ENCODE data around the gene LIN52. TPM values are rescaled to one million over a fixed set of nuclear protein-coding genes. Genes with fewer than 3 reads are reported as not detected.

LIN52 gene
- total RNA-seq, 1 experiment from 2014 or later, result 34.0 TPM

DNA sequence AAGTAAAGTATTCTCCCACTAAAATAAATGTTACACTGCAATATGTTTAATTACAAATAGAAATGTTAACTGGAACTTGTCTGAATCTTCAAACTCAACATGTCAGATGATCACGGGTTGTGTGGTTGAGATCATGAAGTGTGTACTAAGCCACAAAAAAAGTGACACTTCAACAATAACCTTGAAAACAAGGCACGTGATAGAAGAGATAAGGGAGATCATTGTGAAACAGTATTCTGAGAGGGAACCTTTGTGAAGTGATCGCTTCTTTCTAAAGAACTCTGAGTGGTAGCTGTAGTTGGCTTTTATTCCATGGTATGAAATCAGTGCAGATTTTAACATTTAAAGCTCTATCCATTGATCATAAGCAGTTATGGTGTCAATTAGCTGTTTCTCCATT is 60.0 kb downstream of the LIN52 start:
- no peak overlapping the region for H3K4me3 ChIP-seq (ENCODE audit: low read length)
- H3K9me2 ChIP-seq (replicated peaks; ENCODE audit: insufficient read depth, low read length), result no peaks in the 10 kb centered on the region

GRCh38 chr14:74147571-74147970 is 62.8 kb downstream of the LIN52 start:
- no peaks in the 10 kb centered on the region for H3K36me3 ChIP-seq (ENCODE audit: insufficient read depth, low read length)
- H3K27ac ChIP-seq (ENCODE audit: low read length), result no peak overlapping the region
- H3K9ac ChIP-seq (ENCODE audit: low read length), result no peak overlapping the region
- H3K4me2 ChIP-seq (ENCODE audit: low read depth, low read length, poor library complexity, severe bottlenecking), result no peak overlapping the region
- no peaks in the 10 kb centered on the region for H3K27me3 ChIP-seq (ENCODE audit: low read length)
- no peak overlapping the region for H3K4me3 ChIP-seq (ENCODE audit: low read length)
- H3K9me2 ChIP-seq (replicated peaks; ENCODE audit: insufficient read depth, low read length), result no peaks in the 10 kb centered on the region
- H3K79me2 ChIP-seq (ENCODE audit: low read length), result no peaks in the 10 kb centered on the region
- H2AFZ ChIP-seq (ENCODE audit: low read length), result no peak overlapping the region
- no peak for DNase-seq
- H4K20me1 ChIP-seq (ENCODE audit: insufficient read depth, low read depth, low read length), result 0 out of 2 replicates have a peak, but pooled peaks cover 3% of the 10 kb centered on the region
- H3K4me1 ChIP-seq (ENCODE audit: low read length), result no peaks in the 10 kb centered on the region; the same call in 1 of the 2 replicates
- no peaks in the 10 kb centered on the region for H3K9me3 ChIP-seq (ENCODE audit: low read length)

More for the DNA sequence above, 60.0 kb downstream of the LIN52 start:
- H3K27ac ChIP-seq (ENCODE audit: low read length), result no peak overlapping the region
- H2AFZ ChIP-seq (ENCODE audit: low read length), result no peak overlapping the region
- H3K27me3 ChIP-seq (ENCODE audit: low read length), result no peaks in the 10 kb centered on the region
- peaks cover 26% of the 10 kb centered on the region for H3K4me1 ChIP-seq (ENCODE audit: low read length)
- no peaks in the 10 kb centered on the region for H3K79me2 ChIP-seq (ENCODE audit: low read length)
- H3K9me3 ChIP-seq (ENCODE audit: low read length), result no peaks in the 10 kb centered on the region
- H3K9ac ChIP-seq (ENCODE audit: low read length), result no peak overlapping the region
- no peak overlapping the region for H3K4me2 ChIP-seq (ENCODE audit: low read depth, low read length, poor library complexity, severe bottlenecking)
- no peaks in the 10 kb centered on the region for H3K36me3 ChIP-seq (ENCODE audit: insufficient read depth, low read length)
- H4K20me1 ChIP-seq (ENCODE audit: insufficient read depth, low read depth, low read length), result peaks cover 25% of the 10 kb centered on the region; the same call in 1 of the 2 replicates
- DNase-seq, result no peak

DNA sequence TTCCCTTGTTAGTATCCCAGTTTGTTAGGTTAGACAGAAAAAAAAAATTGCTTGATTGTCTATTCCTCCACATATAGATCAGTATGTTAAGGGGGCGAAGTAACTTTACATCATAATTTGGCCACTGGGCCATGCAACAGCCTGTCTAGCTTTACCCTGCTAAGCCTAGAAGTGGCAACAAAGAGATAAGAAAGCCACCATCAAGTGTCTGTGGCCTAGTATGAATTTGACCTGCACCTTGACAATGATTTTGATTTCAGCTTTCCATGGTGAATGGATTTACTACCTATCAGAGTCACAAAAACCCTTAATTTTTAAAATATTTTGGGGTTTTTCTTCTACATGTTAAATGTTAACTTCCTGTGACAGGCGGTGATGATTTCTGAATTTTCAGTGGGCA is 63.9 kb downstream of the LIN52 start:
- H3K4me2 ChIP-seq (ENCODE audit: low read depth, low read length, poor library complexity, severe bottlenecking), result no peak overlapping the region
- H3K9me3 ChIP-seq (ENCODE audit: low read length), result no peaks in the 10 kb centered on the region
- no peaks in the 10 kb centered on the region for H3K4me1 ChIP-seq (ENCODE audit: low read length)
- no peaks in the 10 kb centered on the region for H3K79me2 ChIP-seq (ENCODE audit: low read length)
- no peaks in the 10 kb centered on the region for H4K20me1 ChIP-seq (ENCODE audit: insufficient read depth, low read depth, low read length)
- DNase-seq, result no peak
- no peak overlapping the region for H2AFZ ChIP-seq (ENCODE audit: low read length)
- H3K4me3 ChIP-seq (ENCODE audit: low read length), result no peak overlapping the region
- no peaks in the 10 kb centered on the region for H3K9me2 ChIP-seq (replicated peaks; ENCODE audit: insufficient read depth, low read length)
- H3K27ac ChIP-seq (ENCODE audit: low read length), result no peak overlapping the region
- no peak overlapping the region for H3K9ac ChIP-seq (ENCODE audit: low read length)
- no peaks in the 10 kb centered on the region for H3K36me3 ChIP-seq (ENCODE audit: insufficient read depth, low read length)
- no peaks in the 10 kb centered on the region for H3K27me3 ChIP-seq (ENCODE audit: low read length)

- DNase-seq, result no peak
- no peaks in the 10 kb centered on the region for H3K4me1 ChIP-seq (ENCODE audit: low read length)
- no peak overlapping the region for H3K4me3 ChIP-seq (ENCODE audit: low read length)
- no peaks in the 10 kb centered on the region for H3K9me3 ChIP-seq (ENCODE audit: low read length)
- H4K20me1 ChIP-seq (ENCODE audit: insufficient read depth, low read depth, low read length), result no peaks in the 10 kb centered on the region
- H3K9ac ChIP-seq (ENCODE audit: low read length), result no peak overlapping the region
- no peak overlapping the region for H2AFZ ChIP-seq (ENCODE audit: low read length)
- H3K36me3 ChIP-seq (ENCODE audit: insufficient read depth, low read length), result no peaks in the 10 kb centered on the region
- H3K79me2 ChIP-seq (ENCODE audit: low read length), result 0 out of 2 replicates have a peak, but pooled peaks cover 7% of the 10 kb centered on the region
- H3K4me2 ChIP-seq (ENCODE audit: low read depth, low read length, poor library complexity, severe bottlenecking), result no peak overlapping the region
- no peaks in the 10 kb centered on the region for H3K9me2 ChIP-seq (replicated peaks; ENCODE audit: insufficient read depth, low read length)
- H3K27me3 ChIP-seq (ENCODE audit: low read length), result no peaks in the 10 kb centered on the region
- no peak overlapping the region for H3K27ac ChIP-seq (ENCODE audit: low read length)
Measured at GRCh38 chr14:74155287-74155686, 70.5 kb downstream of the LIN52 start.

DNA sequence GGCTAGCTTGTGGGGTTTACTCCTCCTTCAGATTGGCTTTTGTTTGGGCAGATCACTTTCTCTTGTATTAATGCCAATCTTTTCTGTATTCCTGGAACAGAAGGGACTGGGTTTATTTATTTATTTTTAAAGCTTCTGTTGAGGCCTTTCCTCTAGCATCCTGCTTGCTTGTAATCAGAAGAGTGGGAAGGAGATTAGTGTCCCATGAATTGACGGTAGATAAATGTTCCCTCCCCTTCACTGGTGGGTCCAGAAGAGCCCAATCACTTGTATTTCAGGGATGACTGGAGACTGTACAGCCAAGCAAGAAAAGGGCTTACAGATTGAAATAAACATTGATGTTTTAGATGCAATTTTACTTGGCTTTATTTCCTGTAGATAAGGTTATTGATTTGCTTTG is 71.0 kb downstream of the LIN52 start:
- H3K79me2 ChIP-seq (ENCODE audit: low read length), result 0 out of 2 replicates have a peak, but pooled peaks cover 7% of the 10 kb centered on the region
- no peak overlapping the region for H3K4me3 ChIP-seq (ENCODE audit: low read length)
- H3K4me1 ChIP-seq (ENCODE audit: low read length), result no peaks in the 10 kb centered on the region
- H2AFZ ChIP-seq (ENCODE audit: low read length), result no peak overlapping the region
- no peaks in the 10 kb centered on the region for H3K36me3 ChIP-seq (ENCODE audit: insufficient read depth, low read length)
- H3K4me2 ChIP-seq (ENCODE audit: low read depth, low read length, poor library complexity, severe bottlenecking), result no peak overlapping the region
- DNase-seq, result no peak
- H3K27me3 ChIP-seq (ENCODE audit: low read length), result no peaks in the 10 kb centered on the region
- no peak overlapping the region for H3K9ac ChIP-seq (ENCODE audit: low read length)
- H3K27ac ChIP-seq (ENCODE audit: low read length), result no peak overlapping the region
- no peaks in the 10 kb centered on the region for H4K20me1 ChIP-seq (ENCODE audit: insufficient read depth, low read depth, low read length)
- no peaks in the 10 kb centered on the region for H3K9me2 ChIP-seq (replicated peaks; ENCODE audit: insufficient read depth, low read length)
- H3K9me3 ChIP-seq (ENCODE audit: low read length), result no peaks in the 10 kb centered on the region

DNA sequence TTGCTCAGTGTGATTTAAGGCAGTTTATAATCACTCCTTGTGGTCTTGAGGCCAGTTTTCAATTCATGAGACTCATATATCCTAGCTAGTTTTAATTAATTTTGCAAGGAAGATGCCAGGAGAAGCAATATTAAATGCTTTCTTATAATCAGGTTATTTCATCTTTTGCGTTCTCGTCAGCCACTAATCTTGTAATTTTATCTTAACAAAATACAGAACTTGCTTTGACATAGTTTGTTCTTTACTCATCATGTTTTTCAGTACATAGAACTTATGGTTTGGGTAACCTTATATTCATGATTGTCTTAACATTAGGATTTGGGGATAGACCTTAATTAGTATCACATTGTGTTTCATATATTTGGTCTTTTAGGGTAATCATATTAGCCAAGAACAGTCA is 76.0 kb downstream of the LIN52 start:
- Histone ChIP-seq H3K27ac (ENCODE audit: low read length) (no peak overlapping the region), H4K20me1 (ENCODE audit: insufficient read depth, low read depth, low read length) (no peaks in the 10 kb centered on the region), H3K9me2 (replicated peaks; ENCODE audit: insufficient read depth, low read length) (no peaks in the 10 kb centered on the region), H3K36me3 (ENCODE audit: insufficient read depth, low read length) (no peaks in the 10 kb centered on the region), H3K27me3 (ENCODE audit: low read length) (no peaks in the 10 kb centered on the region), H3K79me2 (ENCODE audit: low read length) (0 out of 2 replicates have a peak, but pooled peaks cover 7% of the 10 kb centered on the region), H3K4me1 (ENCODE audit: low read length) (no peaks in the 10 kb centered on the region), H3K9me3 (ENCODE audit: low read length) (no peaks in the 10 kb centered on the region), H3K4me3 (ENCODE audit: low read length) (no peak overlapping the region), H3K9ac (ENCODE audit: low read length) (no peak overlapping the region), H2AFZ (ENCODE audit: low read length) (no peak overlapping the region), H3K4me2 (ENCODE audit: low read depth, low read length, poor library complexity, severe bottlenecking) (no peak overlapping the region)
- DNase-seq, result no peak

DNA sequence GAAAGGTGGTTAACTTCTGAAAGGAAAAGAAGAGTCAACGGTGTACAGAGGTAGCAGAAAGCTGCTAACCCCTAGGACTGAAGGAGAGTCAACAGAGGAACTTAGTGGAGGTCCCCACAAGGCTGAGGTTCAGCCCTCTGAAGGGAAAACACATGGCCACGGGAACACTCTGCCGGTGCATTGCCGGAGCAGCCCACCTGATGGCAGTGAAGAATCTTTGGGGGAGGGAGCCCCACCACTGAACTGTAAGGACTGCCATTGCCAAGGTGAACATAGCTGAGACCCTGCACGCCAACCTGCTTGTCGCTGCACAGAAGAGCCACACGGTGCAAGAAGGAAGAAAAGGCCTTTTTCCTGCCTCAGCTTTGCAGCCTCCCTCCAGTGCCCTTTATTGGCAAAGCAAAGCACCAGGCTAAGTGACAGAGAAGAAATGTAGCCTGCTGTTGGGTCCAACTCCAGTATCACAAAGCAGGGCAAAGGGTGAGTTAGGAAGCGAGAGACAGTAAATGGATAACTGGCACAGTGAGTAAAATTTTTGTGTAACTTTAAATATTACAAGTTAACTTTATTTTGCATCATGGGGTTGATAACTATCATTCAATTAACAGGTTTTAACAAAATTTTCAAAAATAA is 76.9 kb downstream of the LIN52 start:
- Histone ChIP-seq H3K27ac (ENCODE audit: low read length) (no peak overlapping the region), H3K9me3 (ENCODE audit: low read length) (no peaks in the 10 kb centered on the region), H3K9me2 (replicated peaks; ENCODE audit: insufficient read depth, low read length) (no peaks in the 10 kb centered on the region), H3K4me2 (ENCODE audit: low read depth, low read length, poor library complexity, severe bottlenecking) (no peak overlapping the region), H3K4me1 (ENCODE audit: low read length) (peaks cover 2% of the 10 kb centered on the region; the same call in 1 of the 2 replicates), H3K27me3 (ENCODE audit: low read length) (no peaks in the 10 kb centered on the region), H4K20me1 (ENCODE audit: insufficient read depth, low read depth, low read length) (no peaks in the 10 kb centered on the region), H3K4me3 (ENCODE audit: low read length) (no peak overlapping the region), H3K9ac (ENCODE audit: low read length) (no peak overlapping the region), H3K79me2 (ENCODE audit: low read length) (0 out of 2 replicates have a peak, but pooled peaks cover 3% of the 10 kb centered on the region), H2AFZ (ENCODE audit: low read length) (no peak overlapping the region), H3K36me3 (ENCODE audit: insufficient read depth, low read length) (no peaks in the 10 kb centered on the region)
- no peak for DNase-seq

- no peak overlapping the region for H3K4me3 ChIP-seq (ENCODE audit: low read length)
- H3K36me3 ChIP-seq (ENCODE audit: insufficient read depth, low read length), result no peaks in the 10 kb centered on the region
- H3K79me2 ChIP-seq (ENCODE audit: low read length), result no peaks in the 10 kb centered on the region
- no peaks in the 10 kb centered on the region for H3K9me2 ChIP-seq (replicated peaks; ENCODE audit: insufficient read depth, low read length)
- no peak overlapping the region for H3K4me2 ChIP-seq (ENCODE audit: low read depth, low read length, poor library complexity, severe bottlenecking)
- no peak overlapping the region for H3K9ac ChIP-seq (ENCODE audit: low read length)
- H3K9me3 ChIP-seq (ENCODE audit: low read length), result no peaks in the 10 kb centered on the region
- no peak overlapping the region for H3K27ac ChIP-seq (ENCODE audit: low read length)
- DNase-seq, result no peak
- H2AFZ ChIP-seq (ENCODE audit: low read length), result no peak overlapping the region
- no peaks in the 10 kb centered on the region for H4K20me1 ChIP-seq (ENCODE audit: insufficient read depth, low read depth, low read length)
- peaks cover 4% of the 10 kb centered on the region; the same call in 1 of the 2 replicates for H3K4me1 ChIP-seq (ENCODE audit: low read length)
- no peaks in the 10 kb centered on the region for H3K27me3 ChIP-seq (ENCODE audit: low read length)
Measured at GRCh38 chr14:74169906-74170305, 85.2 kb downstream of the LIN52 start.
